ENCODE measurements around the gene IFIT3. TPM values are rescaled to one million over a fixed set of nuclear protein-coding genes. Genes with fewer than 3 reads are reported as not detected.
A peak's percentile ranks its signal among the peaks of the same experiment; 100 is the strongest.

Gene IFIT3
- total RNA-seq, 2 donors from 2014 or later = 4.3 to 5.1 TPM

DNA sequence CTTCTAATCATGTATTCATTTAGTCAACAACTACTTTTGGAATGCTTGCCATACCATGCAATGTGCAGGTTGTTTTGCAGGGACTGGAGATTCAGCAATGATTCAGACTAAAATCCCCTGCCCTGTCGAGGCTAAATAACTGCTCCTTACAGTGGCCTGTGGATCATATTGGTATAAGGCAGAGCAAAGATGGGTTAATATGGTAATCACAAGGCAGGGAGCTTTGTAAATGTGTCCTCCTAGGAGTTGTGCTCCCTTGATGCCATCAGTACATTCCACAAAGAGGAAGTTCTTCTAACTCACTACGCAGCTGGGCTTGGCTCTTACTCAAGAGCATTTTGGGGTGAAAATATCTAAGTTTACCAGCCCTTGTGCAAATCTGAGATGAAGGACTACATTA lies 26.6 kb upstream of the IFIT3 start:
- H3K27ac ChIP-seq = peak overlapping the region; percentile 81
- TF ChIP-seq CTCF (IDR thresholded peaks at IDR 0.05) = no peak
- intact Hi-C loops (cut with DNase I) = no loop called here
- H3K9me3 ChIP-seq = no peaks in the 10 kb centered on the region
- peak overlapping the region; percentile 35 for H3K4me3 ChIP-seq
- no peaks in the 10 kb centered on the region for H3K4me1 ChIP-seq
- H3K36me3 ChIP-seq = no peaks in the 10 kb centered on the region
- peak overlapping the region in 1 of 2 donors; percentile 75 for H3K9ac ChIP-seq (ENCODE audit: low read depth in 2 of 2, low read length in 2 of 2)
- H3K27me3 ChIP-seq = no peaks in the 10 kb centered on the region
- peak; percentile 35 for DNase-seq

- H3K36me3 ChIP-seq = no peaks in the 10 kb centered on the region
- peak within 1 kb of the TSS; percentile 54 to 75 for H3K9ac ChIP-seq (ENCODE audit: low read depth in 2 of 2, low read length in 2 of 2)
- peak within 1 kb of the TSS; percentile 35 for H3K4me3 ChIP-seq
- H3K9me3 ChIP-seq = no peaks in the 10 kb centered on the region
- TF ChIP-seq CTCF (IDR thresholded peaks at IDR 0.05) = no peak
- peak within 1 kb of the TSS; percentile 81 for H3K27ac ChIP-seq
- H3K4me1 ChIP-seq = no peaks in the 10 kb centered on the region
- peak; percentile 53 for DNase-seq
- intact Hi-C loops (cut with DNase I) = no loop called here
- H3K27me3 ChIP-seq = no peaks in the 10 kb centered on the region
Observed at GRCh38 chr10:89301721-89302445, 25.9 kb upstream of the IFIT3 start, which contains the start of gene IFIT2. IFIT2 (plus strand) TSS chr10:89302046; CDS start chr10:89302124, 78 bp downstream.

DNA sequence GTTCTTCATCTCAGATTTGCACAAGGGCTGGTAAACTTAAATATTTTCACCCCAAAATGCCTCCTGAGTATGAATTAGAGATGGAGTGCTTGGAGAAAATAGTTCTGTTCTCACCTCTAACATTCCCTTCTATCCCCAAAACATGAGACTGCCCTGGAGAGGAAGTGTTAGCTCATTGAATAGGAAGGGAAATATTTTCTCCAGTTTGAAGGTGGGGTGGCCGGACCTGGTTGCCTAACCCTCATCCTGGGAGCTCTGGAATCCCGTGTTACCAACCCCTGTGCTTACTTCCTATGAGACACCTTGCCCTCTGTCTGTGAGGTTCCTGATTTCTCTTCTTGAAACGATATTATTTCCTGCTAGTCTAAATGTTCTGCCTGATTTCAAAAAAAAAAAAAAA lies 25.2 kb upstream of the IFIT3 start:
- H3K9ac ChIP-seq (ENCODE audit: low read depth in 2 of 2, low read length in 2 of 2) = peak overlapping the region in 1 of 2 donors; percentile 75
- H3K9me3 ChIP-seq = no peaks in the 10 kb centered on the region
- no peak for DNase-seq
- intact Hi-C loops (cut with DNase I) = no loop called here
- H3K4me3 ChIP-seq = peak overlapping the region; percentile 35
- H3K4me1 ChIP-seq = no peaks in the 10 kb centered on the region
- peak overlapping the region; percentile 81 for H3K27ac ChIP-seq
- H3K27me3 ChIP-seq = no peaks in the 10 kb centered on the region
- H3K36me3 ChIP-seq = no peaks in the 10 kb centered on the region
- no peak for TF ChIP-seq CTCF (IDR thresholded peaks at IDR 0.05)

DNA sequence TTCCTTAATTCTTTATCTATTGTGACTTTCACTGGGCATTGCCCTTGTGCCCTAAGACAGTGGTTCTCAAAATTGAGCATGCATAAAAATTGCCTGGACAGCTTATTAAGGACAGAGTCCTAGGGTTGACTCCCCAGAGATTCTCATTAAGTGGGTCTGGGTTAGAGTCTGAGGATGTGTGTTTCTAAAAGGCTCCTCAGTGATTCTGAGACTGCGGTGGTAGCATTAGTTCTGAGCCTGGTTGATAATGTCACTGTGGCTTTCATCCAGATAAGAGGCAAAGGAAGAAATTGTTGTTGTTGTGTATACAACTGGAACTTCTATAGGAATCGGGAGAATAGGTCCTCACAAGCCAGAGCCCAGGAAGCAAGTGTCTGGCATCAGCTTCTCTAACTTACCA lies 24.6 kb upstream of the IFIT3 start:
- Histone ChIP-seq H3K36me3 (no peaks in the 10 kb centered on the region), H3K27me3 (no peaks in the 10 kb centered on the region), H3K4me1 (no peaks in the 10 kb centered on the region), H3K9ac (ENCODE audit: low read depth in 2 of 2, low read length in 2 of 2) (no peak overlapping the region), H3K4me3 (no peak overlapping the region), H3K9me3 (no peaks in the 10 kb centered on the region), H3K27ac (no peak overlapping the region)
- DNase-seq = no peak
- no peak for TF ChIP-seq CTCF (IDR thresholded peaks at IDR 0.05)
- intact Hi-C loops (cut with DNase I) = no loop called here

DNA sequence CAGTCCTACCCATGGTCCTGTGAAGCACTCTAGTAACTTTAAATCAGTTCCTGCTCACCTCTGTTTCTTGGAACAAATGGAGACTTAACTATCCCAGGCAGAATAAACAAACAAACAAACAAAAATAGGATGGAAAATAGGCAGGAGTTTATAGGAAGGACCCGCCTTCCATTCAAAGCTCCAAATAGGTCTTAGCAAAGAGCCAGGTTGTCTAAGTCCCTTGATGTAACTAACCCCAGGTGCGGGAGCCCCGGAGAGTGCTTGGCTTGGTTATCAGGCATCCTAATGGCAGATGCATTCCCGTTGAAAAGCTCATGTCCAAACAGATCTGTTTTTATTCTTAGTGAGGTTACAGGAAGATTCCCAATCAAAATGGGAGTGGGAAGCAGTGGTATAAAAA lies 23.8 kb upstream of the IFIT3 start:
- H3K4me1 ChIP-seq = no peaks in the 10 kb centered on the region
- H3K36me3 ChIP-seq = no peaks in the 10 kb centered on the region
- no peak overlapping the region for H3K27ac ChIP-seq
- H3K4me3 ChIP-seq = no peak overlapping the region
- no peak overlapping the region for H3K9ac ChIP-seq (ENCODE audit: low read depth in 2 of 2, low read length in 2 of 2)
- H3K27me3 ChIP-seq = no peaks in the 10 kb centered on the region
- DNase-seq = no peak
- TF ChIP-seq CTCF (IDR thresholded peaks at IDR 0.05) = no peak
- intact Hi-C loops (cut with DNase I) = no loop called here
- no peaks in the 10 kb centered on the region for H3K9me3 ChIP-seq
